SU-DHL-6 (cell line): Measurements from ENCODE around the gene SCML1.

Experiments
- EZH2phosphoT487 ChIP-seq: fragments of 200-600 bp; sonication (generic), shearing (Covaris generic); conservative IDR thresholded peaks from 2 replicates; pipeline ENCODE4 v1.6.1; 2018; ENCODE audit warnings: mild to moderate bottlenecking, antibody characterized with exemption, low read length, moderate library complexity, mixed read lengths
- TF ChIP-seq, protein P1 (sequence below): fragments of 200-600 bp; sonication (generic); IDR thresholded peaks from one replicate; pipeline ENCODE4 v1.5.1; 2017; ENCODE audit warnings: antibody characterized with exemption, mild to moderate bottlenecking, low read length, moderate library complexity; ENCODE audit not compliant: insufficient read depth, poor library complexity, severe bottlenecking

DNA sequence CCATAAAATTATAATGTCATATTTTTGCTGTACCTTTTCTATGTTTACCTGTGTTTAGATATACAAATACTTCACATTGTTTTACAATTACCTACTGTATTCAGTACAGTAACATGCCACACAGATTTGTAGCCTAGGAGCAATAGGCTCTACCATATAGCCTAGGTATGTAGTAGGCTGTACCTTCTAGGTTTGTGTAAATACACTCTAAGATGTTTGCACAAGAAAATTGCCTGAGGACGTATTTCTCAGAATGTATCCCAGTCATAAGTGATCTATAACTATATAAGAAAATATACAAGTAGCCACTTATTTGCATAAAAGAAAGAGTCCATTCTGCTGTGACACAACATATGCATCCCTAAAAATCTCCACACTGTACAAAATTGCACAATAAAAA, 36.3 kb upstream of the SCML1 start:
- TF ChIP-seq, protein P1, sequence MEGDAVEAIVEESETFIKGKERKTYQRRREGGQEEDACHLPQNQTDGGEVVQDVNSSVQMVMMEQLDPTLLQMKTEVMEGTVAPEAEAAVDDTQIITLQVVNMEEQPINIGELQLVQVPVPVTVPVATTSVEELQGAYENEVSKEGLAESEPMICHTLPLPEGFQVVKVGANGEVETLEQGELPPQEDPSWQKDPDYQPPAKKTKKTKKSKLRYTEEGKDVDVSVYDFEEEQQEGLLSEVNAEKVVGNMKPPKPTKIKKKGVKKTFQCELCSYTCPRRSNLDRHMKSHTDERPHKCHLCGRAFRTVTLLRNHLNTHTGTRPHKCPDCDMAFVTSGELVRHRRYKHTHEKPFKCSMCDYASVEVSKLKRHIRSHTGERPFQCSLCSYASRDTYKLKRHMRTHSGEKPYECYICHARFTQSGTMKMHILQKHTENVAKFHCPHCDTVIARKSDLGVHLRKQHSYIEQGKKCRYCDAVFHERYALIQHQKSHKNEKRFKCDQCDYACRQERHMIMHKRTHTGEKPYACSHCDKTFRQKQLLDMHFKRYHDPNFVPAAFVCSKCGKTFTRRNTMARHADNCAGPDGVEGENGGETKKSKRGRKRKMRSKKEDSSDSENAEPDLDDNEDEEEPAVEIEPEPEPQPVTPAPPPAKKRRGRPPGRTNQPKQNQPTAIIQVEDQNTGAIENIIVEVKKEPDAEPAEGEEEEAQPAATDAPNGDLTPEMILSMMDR = no peak
- TF ChIP-seq EZH2phosphoT487 = no peak
